CD4-positive, alpha-beta T cell treated with Interleukin-12 subunit alpha and Interleukin-12 subunit beta, for 1 hour (primary cell): ENCODE results near the gene ACOX1.

Experiments used
- DNase-seq: peaks from one replicate; pipeline ENCODE4 v3.0.0-alpha.2; 2020

The ACOX1 gene

DNA sequence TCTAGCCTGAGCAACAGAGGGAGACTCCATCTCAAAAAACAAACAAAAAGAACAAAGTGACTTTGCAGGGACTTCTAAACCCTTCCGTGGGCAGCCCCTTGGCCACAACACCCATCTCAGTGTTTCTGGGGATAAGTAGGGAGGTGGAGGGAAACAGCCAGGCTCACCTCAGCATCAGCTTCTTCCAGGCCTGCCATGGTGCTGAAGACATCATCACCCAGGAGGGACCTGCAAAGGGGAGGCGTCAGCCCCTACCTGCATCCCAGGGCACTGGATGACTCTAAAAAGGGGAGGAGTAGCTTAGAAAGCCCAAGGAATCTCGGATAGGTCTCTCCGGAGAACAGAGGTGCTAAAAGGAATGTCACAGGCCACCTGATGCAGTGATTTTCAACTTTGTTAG is 47.9 kb downstream of the ACOX1 start:
- no peak for DNase-seq

DNA sequence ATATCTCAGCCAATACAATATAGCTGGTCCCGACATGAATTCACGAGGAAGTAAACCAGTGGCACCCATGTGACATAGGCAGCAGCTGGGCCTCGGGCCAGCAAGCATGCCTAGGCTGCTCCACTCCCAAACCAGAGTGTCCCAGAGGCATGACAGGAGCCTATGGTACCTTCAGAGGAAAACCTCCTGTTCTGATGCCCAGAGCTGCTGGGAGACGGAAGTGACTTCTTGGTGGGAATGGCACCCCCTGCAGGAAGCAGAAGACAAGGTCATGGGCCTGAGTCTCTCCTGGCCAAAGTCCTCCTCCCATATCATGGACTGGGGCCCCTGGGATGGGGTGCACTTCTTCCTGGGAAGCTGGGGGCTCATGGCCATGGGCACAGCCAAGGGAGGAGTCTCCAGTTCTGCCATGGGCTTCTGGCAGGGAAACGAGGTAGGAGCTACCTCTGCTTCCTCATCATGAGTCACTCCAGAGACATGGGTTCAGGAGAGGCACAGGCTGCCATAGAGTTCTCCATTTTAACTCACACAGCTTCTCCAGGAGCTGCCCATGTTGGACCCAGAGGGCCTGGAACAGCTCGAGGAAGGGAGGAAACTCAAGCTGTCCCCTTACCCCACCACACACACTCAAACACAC is 51.6 kb downstream of the ACOX1 start:
- peak; percentile 9 for DNase-seq

DNA sequence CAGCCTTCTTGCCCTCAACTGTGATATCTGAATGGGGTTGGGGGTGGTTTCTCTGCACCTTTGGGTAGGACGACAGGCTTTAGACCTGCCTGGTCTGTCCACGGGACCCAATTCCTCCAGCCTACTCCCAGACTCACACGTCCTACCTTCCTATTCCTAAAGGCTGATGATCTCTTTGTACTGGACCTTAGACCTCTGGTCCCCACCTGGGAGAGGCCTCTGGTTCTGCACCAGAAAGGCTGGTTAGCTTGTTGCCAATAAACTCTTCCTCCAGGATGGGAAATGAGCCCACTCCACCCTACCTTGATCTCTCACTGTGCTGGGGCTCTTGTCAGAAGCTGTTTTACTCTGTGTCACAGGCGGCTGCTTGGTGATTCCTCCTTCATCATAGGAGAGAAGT is 52.5 kb downstream of the ACOX1 start:
- no peak for DNase-seq

DNA sequence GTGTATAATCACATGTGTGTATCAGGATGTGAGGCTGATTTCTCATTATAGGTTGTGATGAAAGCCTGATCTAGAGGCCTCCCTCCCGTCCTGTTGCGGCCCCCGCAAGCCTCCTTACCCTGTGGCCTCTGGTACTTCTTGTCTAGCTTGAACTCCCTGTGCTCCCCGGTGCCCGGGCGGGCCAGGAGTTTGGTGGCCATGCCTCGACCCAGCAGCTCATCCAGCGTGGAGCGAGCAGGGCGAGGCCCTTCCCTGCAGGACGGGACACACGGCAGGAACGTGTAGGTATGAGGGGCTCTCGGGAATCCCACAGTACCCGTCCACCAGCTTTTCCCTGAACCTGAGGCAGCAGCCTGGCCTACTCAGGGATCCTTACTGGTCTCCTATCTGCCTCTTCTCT is 53.1 kb downstream of the ACOX1 start:
- DNase-seq: no peak

DNA sequence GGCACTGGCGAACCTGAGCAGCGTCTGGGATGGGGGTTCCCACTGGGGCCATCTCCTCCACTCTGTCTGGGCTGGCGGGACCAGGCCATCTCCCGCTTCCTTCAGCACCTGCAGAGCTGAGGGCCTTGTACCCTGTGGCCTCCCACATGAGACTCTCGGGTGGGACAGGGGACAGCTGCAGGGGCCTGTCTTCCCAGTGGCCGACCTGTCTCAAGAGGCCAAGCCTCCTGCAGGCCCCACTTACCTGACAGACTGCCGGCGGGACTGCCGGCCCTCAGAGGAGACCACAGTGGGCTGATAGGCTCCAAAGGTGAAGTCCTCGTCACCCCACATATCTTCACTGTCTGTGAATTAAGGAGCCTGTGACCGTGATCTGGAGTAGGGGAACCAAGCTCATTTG is 53.9 kb downstream of the ACOX1 start:
- no peak for DNase-seq

DNA sequence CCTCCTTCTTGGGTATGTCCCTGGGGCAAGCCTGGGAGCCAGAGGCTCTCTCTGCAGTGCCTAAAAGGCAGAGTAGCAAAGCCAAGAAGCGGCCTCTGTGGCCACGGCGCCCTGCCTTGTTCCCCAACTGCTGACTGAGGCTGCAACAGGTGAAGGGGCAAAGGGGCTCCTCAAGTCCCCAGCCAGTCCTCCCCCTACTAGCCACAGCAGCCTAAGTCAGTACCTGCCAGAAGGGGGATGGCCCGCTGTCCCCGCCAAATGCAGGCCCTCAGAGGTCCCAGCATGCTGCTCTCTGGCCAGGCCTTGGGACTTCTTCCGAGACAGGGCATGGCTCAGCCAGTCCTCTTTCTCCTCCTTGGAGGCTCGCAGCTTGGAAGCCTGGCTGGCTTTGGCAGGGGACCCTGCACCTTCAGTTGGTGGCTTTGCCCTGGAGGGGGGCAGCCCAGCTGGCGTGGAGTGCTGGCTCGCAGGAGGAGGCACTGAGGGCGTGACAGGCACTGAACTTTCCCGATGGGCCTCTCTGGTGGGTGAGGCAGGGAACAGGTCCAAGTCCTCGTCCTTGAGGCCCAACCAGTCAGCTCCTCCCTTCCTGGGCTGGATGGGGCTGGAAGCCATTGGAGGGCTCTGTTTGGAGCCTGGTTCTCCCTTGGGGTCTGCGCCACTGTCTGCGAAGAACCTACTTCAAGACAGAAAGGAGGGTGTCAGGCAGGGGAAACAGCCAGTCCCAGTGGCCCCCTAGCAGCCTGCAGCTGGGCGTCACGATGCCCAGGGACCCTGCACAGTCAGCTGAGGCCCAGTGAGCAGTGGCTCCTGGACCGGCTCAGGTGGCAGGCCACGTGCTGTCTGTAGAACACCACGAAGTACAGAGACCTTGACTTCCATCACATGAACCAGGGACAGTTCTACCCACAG is 55.7 kb downstream of the ACOX1 start:
- DNase-seq: no peak

DNA sequence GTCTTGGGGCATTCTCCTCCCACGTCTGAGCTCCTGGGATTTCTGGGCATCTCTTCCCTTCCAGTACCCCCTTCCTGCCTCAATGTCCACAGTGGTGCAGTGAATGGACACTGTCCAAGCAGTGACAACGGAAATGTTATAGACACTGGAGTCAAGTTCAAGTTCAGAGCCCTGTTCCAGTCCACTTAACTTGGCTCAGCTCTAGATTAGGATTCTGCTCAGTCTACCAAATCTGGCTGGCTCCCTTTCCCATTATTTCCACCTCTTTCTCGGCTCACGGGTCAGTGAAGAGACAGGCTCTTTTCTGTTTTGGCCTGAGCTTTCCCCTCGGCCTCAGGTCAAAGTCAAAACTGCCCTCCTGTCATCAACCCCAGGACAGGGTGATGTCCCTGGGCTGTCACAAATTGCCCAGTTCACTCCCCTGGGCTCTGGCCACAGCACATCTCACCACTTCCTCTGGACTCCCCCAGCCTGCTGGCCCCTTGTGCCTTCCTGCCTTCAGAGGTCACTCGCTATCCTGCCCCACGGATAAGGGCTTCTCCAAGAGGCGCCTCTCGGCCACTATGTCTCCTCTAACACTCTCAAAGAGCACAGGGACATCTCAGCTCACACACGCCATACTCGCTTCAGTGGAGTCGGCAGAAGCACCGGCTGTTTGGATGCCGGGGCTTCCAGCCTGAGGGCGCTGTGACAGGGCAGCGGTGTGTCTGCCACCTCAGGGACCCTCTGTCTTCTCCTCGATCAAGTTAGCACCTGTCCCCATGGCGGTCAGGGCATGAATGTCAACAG is 56.6 kb downstream of the ACOX1 start:
- no peak for DNase-seq

DNA sequence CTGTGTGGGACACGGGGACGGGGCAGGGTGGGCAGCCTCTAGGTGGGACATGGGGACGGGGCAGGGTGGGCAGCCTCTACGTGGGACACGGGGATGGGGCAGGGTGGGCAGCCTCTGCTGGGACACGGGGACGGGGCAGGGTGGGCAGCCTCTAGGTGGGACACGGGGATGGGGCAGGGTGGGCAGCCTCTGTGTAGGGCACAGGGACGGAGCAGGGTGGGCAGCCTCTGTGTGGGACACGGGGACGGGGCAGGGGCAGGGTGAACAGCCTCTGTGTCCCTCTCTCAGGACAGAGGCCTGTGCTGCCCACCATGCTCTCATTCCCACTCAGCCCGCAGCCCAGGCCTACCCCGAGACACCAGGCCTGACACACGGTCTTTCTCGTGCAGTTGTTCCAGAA is 57.4 kb downstream of the ACOX1 start:
- DNase-seq: no peak

DNA sequence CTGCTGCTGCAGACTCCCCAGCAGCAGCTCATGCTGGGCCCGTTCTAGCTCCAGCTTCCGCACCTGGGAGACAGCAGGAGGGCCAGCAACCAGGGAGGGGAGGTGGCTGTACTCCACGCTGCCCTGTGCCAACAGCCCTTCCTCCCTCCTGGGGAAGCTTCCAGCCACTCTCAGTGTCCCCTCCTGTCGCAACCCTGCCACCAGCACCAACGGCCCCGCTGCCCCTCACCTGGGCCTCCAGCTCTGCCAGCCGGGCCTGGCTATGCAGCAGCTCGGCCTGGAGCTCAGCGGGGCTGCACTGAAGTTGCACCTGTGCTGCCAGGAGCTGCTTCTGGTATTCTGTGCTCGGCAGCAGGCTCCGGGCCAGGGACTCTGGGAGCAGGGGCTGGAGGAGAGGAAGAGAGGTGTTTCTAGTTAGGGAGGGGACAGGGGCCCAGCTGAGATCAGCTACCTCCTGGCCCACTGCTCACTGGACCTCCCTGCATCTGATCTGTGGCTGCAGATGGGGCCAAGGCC is 58.9 kb downstream of the ACOX1 start:
- DNase-seq: no peak

DNA sequence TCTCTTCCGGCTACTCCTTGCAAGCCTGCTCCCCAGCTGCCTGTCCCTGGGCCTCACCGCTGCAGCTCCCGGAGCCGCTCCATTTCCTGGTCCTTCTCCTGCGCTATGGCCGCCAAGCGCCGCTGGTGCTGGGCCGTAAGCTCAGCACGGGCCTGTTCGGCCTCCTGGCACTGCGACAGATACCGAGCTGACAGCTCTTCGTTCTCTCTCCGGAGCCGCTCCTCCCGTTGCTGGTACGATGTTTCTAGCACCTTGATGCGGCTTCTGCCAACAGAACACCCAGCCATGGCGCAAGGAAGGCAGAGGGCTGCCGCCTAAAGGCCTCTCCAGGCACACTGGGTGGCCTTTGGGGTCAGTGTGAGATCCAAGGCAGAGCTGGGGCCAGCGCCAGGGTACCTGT is 59.4 kb downstream of the ACOX1 start:
- no peak for DNase-seq

DNA sequence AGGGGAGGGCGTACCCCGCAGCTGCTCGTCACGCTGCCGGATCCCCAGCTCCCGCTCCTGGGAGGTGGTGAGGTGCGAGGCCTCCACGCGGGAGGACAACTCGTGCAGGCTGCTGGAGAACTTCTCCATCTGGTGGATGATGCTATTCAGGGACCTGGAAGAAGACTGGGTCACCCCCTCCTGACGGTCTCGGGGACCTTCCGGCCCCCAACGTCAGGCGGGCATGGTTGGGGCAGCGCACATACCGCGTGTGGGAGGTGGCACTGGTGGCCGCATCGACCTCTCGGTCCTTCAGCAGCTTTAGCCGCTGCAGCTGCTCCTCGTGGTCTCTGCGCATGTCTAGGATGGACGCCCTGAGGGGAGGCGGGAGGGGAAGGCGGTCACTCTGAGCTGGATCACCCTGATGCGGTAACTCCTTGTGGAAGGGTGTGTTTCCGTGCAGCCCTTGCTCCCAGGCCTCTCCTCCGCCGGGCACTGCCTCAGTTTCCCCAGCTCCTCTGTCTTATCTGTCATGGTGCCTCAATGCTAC is 61.0 kb downstream of the ACOX1 start:
- DNase-seq: no peak

DNA sequence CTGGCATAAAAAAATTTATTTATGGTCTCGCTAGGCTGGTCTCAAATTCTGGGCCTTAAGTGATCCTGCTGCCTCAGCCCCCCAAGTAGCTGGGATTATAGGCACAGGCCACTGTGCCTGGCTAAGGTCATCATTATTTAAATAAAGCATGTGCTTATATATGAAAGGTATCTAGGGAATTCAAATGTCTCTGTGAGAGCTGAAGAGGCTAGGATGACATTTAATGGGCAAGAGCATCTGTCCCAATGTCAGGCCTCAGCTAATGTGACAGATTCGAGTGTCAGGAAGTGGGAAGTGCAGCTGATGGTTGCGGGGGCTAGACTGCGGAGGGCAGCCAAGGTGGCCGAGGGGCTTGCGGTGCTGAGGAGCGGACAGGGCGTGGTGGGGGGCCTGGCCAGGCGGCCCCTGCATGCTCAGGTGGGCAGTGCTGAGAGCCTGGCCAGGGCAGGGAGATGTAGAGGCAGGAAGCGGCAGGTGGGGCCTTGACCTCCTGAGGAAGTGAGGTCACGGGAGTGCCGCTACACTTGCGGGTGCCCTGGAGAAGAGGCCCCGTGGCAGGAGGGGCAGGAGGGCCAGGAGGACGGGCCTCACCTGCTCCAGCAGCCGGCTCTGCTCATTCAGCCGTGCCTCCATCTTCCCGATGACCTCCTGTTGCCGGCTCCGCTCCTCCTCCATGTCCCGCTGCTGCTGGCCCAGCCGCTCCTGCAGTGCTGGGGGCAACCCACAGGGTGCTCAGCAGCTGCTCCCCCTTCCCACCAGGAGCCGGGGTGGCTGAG is 61.6 kb downstream of the ACOX1 start:
- DNase-seq: no peak

DNA sequence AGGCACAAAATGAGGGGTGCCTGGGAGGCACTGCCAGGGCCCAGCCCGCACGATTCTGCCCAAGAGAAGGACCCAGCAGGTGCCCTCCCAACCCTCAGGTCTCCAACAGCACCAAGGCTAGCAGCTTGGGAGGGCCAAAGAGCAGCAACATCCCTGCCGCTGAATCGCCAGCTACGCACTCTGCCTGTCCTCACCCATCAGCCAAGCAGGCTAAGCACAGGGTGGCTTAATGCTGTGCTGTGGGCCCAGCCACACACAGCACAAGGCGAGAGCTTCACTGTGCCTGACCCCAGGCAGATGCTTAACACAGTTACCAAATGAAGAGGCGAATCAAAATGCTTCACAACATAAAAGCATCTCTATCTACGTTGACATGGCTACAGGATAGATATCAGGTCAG is 63.7 kb downstream of the ACOX1 start:
- no peak for DNase-seq

DNA sequence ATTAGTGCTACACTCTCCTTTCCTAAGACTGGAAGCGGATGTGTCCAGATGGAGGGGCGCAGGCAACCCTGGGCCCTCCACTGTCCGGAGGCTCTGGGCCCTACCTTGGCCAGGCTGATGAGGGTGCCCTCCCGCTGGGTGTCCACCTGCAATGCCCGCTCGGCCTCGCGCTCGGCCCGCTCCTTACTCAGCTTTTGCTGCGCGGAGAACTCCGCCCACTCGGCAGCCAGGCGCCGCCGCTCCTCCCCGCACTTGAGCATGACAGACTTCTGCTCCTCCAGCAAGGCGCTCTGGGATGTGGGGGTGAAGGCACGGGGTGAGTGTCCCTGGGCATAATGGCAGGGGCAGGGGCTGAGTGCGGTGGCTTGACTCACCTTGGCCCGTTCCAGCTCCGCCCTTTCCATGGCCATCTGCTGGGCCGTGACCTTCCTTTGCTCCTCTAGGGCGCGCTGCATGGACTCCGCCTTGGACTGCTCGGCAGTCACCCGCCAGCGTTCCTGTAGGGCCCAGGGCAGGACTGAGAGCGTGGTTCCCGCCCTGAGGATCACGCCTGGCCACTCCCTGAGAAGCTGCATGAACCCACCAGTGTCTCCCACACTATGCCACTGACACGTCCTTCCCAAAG is 64.2 kb downstream of the ACOX1 start:
- DNase-seq: no peak

DNA sequence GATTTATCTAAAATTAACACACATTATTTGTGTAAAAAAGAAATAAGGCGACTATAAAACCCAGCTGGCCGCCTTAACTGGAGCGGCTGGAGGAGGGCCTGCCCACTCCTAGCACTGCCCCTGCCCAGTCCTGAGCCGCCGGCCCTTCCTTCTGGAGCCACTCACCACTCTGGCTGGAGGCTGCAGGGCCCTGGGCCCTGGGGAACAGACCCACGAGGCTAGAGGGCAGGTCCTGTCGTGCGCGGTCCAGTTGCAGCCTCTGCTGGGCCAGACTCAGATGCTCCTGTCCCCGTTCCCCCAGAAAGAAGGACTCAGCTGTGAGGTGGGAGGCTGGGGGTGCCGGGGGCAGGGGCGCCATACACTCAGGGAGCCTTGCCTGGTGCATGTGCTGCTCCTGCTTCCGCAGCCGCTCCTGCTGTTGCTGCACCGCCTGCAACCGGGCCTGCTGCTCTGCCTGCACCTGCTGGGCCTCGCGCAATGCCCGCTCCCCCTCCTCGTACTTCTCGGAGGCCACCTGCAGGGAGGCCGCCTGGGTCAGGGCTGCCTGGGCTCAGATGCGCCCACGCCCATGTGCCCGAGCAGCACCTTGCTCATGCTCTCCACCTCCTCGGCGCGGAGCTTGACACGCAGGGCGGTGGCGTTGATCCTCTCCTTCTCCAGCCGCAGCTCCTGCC is 65.3 kb downstream of the ACOX1 start:
- no peak for DNase-seq

DNA sequence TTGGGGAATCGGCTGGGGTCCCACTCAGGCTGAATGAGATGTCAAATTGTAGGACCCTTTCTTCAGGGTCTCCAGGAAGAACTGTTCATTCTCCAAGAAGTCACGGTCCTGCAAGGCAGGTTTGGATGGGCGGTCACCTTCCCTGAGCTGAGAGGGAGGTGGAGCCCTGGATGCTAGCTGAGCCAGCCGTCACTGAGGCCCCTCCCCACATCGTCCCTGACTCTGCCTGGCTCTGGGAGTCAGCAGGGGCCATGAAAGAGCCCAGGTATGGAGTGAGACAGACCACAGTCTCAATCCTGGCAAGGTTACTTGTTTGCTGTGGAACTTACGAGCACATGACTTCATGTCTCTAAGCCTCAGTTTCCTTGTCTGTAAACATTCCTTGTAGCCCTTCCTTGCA is 68.3 kb downstream of the ACOX1 start:
- no peak for DNase-seq

DNA sequence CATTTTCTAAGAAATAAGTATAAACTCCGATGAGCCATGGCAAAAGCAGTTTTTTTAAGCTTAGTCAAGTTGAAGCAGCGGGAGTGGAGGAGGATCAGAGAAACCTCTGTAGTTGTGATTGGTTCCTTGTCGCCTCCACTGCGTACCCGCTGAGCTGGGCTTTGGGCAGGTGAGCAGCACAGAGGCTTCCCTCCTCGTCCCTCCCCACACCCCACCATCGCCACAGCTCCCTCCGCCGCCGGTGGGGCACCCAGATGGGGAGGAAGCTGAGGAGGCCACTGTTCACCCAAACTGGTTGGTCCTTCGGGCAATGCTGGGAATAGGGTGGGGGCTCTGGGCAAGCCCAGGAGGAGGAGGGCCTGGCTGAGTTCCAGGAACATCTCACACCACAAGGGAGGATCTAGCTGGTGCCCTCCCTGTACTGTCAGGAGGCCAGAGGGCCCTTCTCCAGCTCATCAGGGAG is 69.1 kb downstream of the ACOX1 start:
- no peak for DNase-seq

DNA sequence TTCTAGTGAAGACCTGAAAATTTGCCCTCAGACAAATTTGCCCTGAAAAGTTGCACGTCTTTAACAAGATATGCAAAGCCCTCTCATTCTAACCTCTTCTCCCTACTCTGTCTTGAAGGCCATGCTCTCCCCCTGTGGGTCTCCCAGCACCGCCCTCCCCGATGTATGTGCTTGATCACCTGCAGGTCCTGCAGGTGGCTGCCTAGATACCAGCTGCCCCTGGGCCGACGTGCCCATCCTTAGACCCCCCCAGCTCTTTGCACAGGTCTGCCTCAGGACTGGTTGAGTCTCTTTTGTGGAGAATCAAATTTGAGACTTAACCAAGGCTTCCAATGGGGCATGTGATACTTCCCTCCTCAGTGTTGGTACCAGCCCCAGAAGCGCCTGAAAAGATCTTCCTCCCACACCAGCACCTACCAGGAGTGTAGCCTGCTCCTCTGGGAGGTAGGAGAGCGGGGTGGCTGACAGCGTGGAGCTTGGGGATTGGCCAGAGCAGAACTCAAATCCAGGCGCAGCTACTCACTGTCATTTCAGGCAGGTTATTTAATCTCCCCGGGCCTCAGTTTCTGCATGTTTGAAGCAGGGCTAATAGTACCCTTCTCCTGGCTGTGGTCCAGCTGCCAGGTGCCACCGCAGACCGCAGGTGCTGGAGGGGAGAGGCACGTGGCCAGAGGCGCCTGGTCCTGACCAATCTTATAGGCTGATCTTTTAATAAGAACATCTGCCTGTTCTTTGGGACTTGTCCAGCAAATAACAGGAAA is 69.7 kb downstream of the ACOX1 start:
- DNase-seq: no peak

DNA sequence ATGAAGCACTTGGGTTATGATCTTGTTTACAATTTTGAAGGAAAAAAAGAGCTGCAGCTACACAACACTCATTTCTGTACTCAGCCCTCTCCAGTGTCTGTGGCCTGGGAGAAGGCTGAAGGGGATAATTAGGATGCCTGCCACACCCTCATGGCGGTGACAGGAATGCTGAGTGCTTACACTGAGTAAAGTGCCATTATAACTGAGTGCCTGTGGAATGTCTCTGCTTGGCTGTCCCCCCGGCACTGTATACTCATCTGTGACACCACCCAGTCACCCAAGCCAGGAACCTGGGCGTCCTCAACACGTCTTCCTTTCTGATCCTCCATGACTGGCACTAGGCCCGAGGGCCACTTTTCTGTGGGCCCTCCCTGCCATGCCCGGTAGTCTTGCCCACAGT is 70.8 kb downstream of the ACOX1 start:
- no peak for DNase-seq

DNA sequence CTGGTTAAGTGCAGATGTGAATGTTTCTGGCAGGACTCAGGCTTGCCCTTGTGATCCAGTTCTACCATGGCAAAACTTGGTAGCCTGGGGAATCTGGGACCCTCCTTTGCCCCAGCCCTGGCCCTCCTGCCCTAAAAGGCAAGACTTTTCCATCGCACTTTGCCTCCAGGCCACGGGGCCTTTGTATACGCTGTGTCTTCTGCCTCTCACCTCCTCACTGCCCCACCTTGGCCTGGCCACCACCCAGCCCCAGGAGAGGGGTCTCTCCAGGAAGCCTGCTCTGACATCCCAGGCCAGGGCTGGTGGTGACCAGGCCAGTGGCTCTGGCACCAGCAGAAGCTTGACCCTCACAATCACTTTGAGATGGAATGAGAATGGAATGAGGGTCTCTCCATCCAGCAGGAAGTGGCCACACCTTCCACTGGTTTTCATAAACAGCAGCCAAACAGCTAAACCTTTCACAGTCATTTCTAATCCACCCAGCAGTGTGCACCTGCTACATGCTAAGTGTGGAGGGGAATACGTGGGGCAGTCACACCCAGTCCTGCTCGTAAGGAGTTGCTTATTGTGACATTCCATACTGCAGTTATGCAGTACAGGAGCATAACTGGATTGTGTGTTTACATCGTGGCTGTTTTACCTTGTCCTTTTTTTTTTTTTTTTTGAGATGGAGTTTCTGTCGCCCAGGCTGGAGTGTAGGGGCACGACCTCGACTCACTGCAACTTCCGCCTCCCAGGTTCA is 72.7 kb downstream of the ACOX1 start:
- DNase-seq: no peak
